ENCODE measurements around the gene WFDC5.
"Not testable (repeated sequence)": the region's sequence is repeated elsewhere in the genome, so short reads cannot be mapped to it uniquely, and the experiment has no call there.

Gene WFDC5, protein sequence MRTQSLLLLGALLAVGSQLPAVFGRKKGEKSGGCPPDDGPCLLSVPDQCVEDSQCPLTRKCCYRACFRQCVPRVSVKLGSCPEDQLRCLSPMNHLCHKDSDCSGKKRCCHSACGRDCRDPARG

DNA sequence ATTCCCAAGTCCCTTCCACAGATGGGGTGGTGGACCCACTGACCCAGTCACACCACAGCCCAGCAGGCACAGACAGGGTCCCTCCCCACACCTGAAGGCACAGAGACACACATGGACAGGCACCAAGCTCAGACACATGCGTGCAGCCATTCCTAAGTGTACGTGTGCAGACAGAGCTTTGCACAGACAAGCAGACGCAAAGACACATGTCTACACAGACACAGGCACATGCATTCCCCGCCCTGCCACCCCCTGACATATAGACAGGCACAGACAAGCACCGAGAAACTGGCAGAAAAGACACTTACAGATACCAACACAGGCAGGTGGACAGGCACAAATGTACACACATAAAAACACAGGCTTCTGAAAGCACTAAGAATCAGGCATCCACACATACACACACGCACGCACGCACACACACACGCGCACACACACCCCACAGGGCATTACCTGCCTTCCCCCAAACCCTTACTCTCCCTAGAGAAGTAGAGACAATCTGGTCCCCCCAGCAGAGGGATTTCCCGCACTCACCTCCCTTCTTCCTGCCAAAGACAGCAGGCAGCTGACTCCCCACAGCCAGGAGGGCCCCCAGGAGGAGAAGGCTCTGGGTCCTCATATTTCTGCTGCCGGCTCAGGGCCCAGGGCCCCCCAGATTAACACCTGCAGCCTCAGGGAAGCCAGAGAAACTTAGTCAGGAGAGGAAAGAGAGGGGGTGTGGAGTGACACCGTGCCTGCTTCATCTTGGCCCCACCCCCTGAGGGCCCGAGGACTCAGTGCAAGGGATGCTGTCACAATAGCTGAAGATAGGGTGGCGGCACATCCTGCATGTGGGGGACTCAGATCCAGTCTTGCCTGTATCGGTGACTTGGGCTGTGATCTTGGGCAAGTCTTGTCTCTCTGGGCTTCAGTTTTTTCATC is at the start of gene WFDC5:
Gene WFDC5 (minus strand): TSS at position 710 of the 921 bp plus-strand sequence. CDS start 91 bp downstream, at position 619.
- no peak for DNase-seq

- no peak for DNase-seq
These were observed 48.3 kb upstream of the WFDC5 start for GRCh38 chr20:45163083-45163803.

DNA sequence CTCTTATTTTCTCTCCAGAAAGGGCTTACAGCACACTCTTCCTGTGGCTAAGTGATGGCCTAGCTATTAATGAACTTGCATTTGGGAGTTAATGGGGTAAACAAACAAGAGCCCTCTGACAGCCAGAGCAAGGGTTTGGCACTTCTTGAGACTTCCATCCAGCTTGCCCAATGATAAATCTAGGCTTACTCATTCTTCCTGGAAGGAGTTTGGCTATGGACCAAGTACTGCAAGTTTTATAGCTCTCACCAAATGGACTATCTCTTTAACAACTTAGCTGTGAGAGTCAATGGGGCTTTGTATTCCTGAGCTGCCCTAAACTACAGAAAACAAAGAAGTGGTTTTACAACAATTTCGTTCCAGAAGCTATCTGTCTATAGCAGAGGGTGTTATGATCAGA is 43.0 kb upstream of the WFDC5 start:
- peak; percentile 71 for DNase-seq

- no peak for DNase-seq
These were observed 41.7 kb upstream of the WFDC5 start for GRCh38 chr20:45156713-45157112.

- not testable (repeated sequence) for DNase-seq
These were observed 39.8 kb upstream of the WFDC5 start for GRCh38 chr20:45154794-45155193.

DNA sequence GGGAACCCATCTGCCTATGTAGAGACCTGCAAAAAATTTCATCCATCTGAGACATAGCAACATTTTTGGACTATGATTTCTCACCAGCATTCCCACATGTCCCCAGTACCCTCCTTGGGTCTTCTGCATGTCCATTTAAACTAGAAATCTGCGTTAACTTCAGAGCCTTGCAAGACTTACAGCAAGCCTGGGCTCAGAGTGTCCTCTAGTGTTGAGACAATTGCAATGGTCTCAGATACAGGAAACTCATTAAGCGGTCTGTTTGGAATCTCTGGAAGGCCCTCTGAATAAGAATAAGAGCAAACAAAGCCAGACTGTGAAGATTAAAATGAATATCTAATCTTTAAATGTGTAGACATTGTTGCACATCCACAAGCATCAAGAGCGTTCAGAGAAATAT is 39.2 kb upstream of the WFDC5 start:
- no peak for DNase-seq

GRCh38 chr20:45153752-45154151 is 38.8 kb upstream of the WFDC5 start:
- DNase-seq: no peak

GRCh38 chr20:45153147-45153546 is 38.2 kb upstream of the WFDC5 start:
- DNase-seq: no peak

- DNase-seq: no peak
These were observed 37.4 kb upstream of the WFDC5 start for GRCh38 chr20:45152405-45152804.

GRCh38 chr20:45149062-45149461 is 34.1 kb upstream of the WFDC5 start:
- DNase-seq: no peak

GRCh38 chr20:45140836-45141235 is 25.9 kb upstream of the WFDC5 start:
- no peak for DNase-seq

- not testable (repeated sequence) for DNase-seq
These were observed 24.9 kb upstream of the WFDC5 start for GRCh38 chr20:45139733-45140375.

GRCh38 chr20:45138561-45139300 is 23.8 kb upstream of the WFDC5 start:
- DNase-seq: peak; percentile 4

DNA sequence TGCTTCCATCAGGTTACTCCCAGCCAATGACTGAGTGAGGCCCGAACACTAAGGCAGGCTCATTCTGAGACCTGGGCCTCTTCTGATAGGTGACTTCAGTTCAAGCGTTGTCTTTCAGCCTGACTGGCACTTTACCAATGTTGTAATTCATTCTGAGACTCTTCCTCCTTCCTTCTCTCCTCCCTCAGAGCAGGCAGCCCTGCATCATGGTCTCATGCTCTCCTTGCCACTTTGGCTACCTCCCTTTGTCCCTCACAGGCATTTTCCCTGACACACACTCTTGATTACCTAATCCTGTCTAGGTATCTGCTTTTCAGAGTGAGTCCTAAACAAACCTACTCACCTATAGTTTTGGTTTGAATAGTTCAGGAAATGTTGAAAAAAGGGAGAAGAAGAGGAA is 21.9 kb upstream of the WFDC5 start:
- DNase-seq: no peak

DNA sequence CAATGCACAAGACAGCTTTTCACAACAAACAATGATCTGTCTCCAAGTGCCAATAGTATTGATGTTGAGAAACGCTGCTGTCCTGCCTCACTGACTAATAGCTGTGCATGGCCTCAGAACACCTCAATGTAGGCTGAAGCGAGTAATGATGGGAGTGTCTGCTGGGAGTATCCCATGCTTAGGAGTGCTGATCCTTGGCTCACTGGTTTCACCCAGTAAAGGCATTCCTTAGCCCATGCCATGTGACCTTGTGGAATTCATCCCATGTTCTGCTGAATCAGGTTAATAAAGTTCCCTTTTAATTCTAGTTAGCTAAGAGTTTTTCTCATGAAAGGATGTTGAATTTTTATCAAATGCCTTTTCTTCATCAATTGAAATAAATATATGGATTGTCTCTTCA is 13.1 kb upstream of the WFDC5 start:
- no peak for DNase-seq

GRCh38 chr20:45124365-45124764 is 9.4 kb upstream of the WFDC5 start, which contains the start of gene WFDC12:
TSS of gene WFDC12 (minus strand) at chr20:45124465. CDS start at chr20:45124447, 18 bp downstream.
- DNase-seq: no peak

- no peak for DNase-seq
These were observed 6.4 kb upstream of the WFDC5 start for GRCh38 chr20:45121388-45121787.

GRCh38 chr20:45119556-45120266 is 4.7 kb upstream of the WFDC5 start:
- DNase-seq: no peak

DNA sequence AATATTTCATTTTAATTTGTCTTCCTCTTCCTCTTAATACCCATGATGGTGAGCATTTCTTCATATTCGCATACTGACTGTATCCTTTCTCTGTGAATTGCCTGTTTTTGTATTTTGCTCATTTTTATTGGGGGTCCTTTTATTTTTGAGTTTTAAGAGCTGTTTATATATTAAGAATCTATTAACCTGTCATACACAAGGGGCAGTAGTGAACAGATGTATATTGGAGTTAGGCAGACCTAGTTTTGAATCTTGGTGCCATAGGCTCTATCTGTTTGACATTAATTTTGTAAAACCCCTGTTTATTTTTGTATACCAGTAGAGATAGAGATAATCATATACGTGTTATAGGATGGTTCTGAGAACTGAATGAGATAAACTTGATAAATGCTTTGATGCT is 3.1 kb upstream of the WFDC5 start:
- no peak for DNase-seq

DNA sequence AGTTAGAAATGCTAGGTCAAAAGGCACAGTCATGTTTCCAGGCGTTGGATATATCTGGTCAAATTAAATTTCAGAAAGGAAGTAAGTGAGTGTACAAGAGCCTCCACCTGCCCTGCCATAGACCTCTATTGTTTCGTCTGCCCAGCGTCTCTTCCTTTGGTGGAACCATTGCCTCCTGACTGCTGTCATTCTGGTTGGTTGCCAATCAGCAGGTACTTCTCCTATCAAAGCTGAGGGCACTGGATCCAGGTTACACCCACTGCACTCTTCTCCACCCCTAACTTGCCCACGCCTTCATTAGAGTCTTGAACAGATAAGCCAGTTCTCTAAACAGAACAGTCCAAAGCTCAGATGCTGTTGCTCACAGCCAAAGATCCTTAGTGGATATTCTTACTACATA is 2.6 kb upstream of the WFDC5 start:
- DNase-seq: no peak

- DNase-seq: no peak
These were observed 855 bp upstream of the WFDC5 start for GRCh38 chr20:45115829-45116228.

- DNase-seq: no peak
These were observed 406 bp upstream of the WFDC5 start for GRCh38 chr20:45115386-45115774.
